ENCODE measurements around the gene TAF1C. TPM values are rescaled to one million over a fixed set of nuclear protein-coding genes. Genes with fewer than 3 reads are reported as not detected.

TAF1C gene
- polyA plus RNA-seq, 1 of the 3 experiments (the other 2 are of a cell fraction): 49.3 TPM

DNA sequence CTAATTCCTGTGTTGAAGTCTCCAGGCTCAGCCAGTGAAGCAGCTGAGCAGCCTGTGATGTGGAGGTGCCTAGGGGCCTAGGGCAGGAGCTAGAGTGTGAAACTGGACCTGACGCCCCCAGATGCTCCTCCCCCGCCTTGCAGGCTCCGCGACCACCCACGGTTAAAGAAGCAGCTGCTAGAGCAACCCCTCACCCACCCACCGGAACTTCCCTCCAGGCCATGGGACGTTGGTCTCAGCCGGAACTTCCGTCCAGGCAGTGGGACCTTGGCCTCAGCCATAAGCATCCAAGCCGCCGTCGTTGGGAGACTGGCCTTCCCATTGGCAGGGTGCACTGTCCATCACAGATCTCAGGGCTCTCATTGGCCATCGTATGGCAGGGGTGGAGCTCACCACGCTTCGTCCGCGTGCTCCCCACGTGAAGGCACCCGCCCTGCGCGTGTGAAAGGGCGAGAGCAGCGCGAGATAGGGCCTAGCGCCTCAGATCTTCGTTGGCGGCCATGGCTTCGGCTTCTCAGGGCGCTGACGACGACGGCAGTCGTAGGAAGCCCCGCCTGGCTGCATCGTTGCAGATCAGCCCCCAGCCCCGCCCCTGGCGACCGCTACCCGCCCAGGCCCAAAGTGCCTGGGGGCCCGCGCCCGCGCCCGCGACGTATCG is 4.0 kb upstream of the TAF1C start, which contains the start of gene ADAD2:
Gene ADAD2 (plus strand): TSS at position 427 of the 658 bp plus-strand sequence. CDS start 74 bp downstream, at position 501.
- H3K4me1 ChIP-seq (ENCODE audit: control insufficient read depth in 1 of 2, insufficient read depth in 2 of 2, low read depth in 1 of 2, low read length in 1 of 2): peaks cover 0 to 2% of the 10 kb centered on the region in 2 experiments; a peak in 1 of 4 replicates
- H3K27me3 ChIP-seq (ENCODE audit: insufficient read depth): no peaks in the 10 kb centered on the region
- H3K79me2 ChIP-seq (ENCODE audit: insufficient read depth): peaks cover 10% of the 10 kb centered on the region
- no peak within 1 kb of the TSS for H3K27ac ChIP-seq (ENCODE audit: low read depth in 2 of 2, low read length in 1 of 2)
- no peaks in the 10 kb centered on the region for H3K9me3 ChIP-seq
- DNase-seq: peak; percentile 63
- no peaks in the 10 kb centered on the region for H4K20me1 ChIP-seq (ENCODE audit: insufficient read depth)
- CTCF ChIA-PET: interaction anchor here (5.6 kb wide), 1 partner anchor 15 kb away, joined by 62 read pairs; no protein-coding TSS in a partner anchor
- no peak within 1 kb of the TSS for H2AFZ ChIP-seq (ENCODE audit: low read depth)
- H3K36me3 ChIP-seq (replicated peaks in 1 of 2; ENCODE audit: control insufficient read depth in 1 of 2, insufficient read depth in 2 of 2, low read length in 1 of 2): no peaks in the 10 kb centered on the region
- no peaks in the 10 kb centered on the region for H3K9me2 ChIP-seq
- 91% methylated on average over 15 of the region's 47 CpGs for WGBS (ENCODE audit: low lambda C conversion rate)
- no peak within 1 kb of the TSS for H3K4me2 ChIP-seq
- no peak for TF ChIP-seq TAF1 (IDR thresholded peaks at IDR 0.05; ENCODE audit: borderline replicate concordance, low read depth, low read length)
- TF ChIP-seq, protein P1, sequence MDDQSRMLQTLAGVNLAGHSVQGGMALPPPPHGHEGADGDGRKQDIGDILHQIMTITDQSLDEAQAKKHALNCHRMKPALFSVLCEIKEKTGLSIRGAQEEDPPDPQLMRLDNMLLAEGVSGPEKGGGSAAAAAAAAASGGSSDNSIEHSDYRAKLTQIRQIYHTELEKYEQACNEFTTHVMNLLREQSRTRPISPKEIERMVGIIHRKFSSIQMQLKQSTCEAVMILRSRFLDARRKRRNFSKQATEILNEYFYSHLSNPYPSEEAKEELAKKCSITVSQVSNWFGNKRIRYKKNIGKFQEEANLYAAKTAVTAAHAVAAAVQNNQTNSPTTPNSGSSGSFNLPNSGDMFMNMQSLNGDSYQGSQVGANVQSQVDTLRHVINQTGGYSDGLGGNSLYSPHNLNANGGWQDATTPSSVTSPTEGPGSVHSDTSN (IDR thresholded peaks at IDR 0.05): peak; percentile 81
- H3F3A ChIP-seq (replicated peaks; ENCODE audit: insufficient read depth): no peaks in the 10 kb centered on the region
- no peak within 1 kb of the TSS for H3K9ac ChIP-seq
- no peak within 1 kb of the TSS for H3K4me3 ChIP-seq (ENCODE audit: low read depth in 2 of 2, low read length in 1 of 2)
- POLR2A ChIA-PET: no interaction called here

DNA sequence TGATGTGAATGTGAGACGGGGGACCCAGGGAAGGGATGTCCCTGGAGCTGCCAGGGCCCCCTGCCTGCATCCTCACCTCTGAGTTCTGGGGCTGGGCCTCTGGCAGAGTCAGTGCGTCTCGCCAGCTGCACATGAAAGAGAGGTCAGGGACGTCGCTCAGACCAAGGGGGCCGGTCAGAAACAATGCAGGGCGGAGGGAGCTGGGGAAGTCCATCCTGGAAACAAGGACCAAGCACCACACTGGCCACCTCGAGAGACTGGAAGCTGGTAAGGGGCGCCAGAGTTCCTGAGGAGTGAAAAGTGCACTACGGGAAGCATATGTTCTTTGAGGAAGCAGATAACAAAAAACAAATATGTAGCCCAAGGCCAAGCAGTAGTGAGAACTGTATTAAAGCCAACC is 2.1 kb downstream of the TAF1C start:
- TF ChIP-seq RCOR1 (IDR thresholded peaks at IDR 0.05; ENCODE audit: low read length) (no peak), NFIC (IDR thresholded peaks at IDR 0.05; ENCODE audit: borderline replicate concordance) (no peak), GABPA (IDR thresholded peaks at IDR 0.05; ENCODE audit: low read depth) (no peak), TAF1 (IDR thresholded peaks at IDR 0.05; ENCODE audit: borderline replicate concordance, low read depth, low read length) (no peak), CHD2 (IDR thresholded peaks at IDR 0.05; ENCODE audit: low read length, partially characterized antibody) (no peak), EZH2phosphoT487 (IDR thresholded peaks at IDR 0.05; ENCODE audit: borderline replicate concordance, low read depth) (no peak), SMC3 (IDR thresholded peaks at IDR 0.05; ENCODE audit: low read depth, low read length) (no peak), TEAD4 (IDR thresholded peaks at IDR 0.05; ENCODE audit: borderline replicate concordance, insufficient read depth) (no peak), RAD21 (IDR thresholded peaks at IDR 0.05; ENCODE audit: low read length) (no peak), GATA2 (CRISPR knock-in tag; IDR thresholded peaks at IDR 0.05) (no peak), MXI1 (IDR thresholded peaks at IDR 0.05; ENCODE audit: low read depth, low read length) (no peak), SIN3A (IDR thresholded peaks at IDR 0.05; ENCODE audit: borderline replicate concordance, low read depth, low read length) (no peak)
- TF ChIP-seq, protein P2, sequence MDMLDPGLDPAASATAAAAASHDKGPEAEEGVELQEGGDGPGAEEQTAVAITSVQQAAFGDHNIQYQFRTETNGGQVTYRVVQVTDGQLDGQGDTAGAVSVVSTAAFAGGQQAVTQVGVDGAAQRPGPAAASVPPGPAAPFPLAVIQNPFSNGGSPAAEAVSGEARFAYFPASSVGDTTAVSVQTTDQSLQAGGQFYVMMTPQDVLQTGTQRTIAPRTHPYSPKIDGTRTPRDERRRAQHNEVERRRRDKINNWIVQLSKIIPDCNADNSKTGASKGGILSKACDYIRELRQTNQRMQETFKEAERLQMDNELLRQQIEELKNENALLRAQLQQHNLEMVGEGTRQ (IDR thresholded peaks at IDR 0.05; ENCODE audit: borderline replicate concordance, low read depth, low read length): no peak
- TF ChIP-seq, protein P3, sequence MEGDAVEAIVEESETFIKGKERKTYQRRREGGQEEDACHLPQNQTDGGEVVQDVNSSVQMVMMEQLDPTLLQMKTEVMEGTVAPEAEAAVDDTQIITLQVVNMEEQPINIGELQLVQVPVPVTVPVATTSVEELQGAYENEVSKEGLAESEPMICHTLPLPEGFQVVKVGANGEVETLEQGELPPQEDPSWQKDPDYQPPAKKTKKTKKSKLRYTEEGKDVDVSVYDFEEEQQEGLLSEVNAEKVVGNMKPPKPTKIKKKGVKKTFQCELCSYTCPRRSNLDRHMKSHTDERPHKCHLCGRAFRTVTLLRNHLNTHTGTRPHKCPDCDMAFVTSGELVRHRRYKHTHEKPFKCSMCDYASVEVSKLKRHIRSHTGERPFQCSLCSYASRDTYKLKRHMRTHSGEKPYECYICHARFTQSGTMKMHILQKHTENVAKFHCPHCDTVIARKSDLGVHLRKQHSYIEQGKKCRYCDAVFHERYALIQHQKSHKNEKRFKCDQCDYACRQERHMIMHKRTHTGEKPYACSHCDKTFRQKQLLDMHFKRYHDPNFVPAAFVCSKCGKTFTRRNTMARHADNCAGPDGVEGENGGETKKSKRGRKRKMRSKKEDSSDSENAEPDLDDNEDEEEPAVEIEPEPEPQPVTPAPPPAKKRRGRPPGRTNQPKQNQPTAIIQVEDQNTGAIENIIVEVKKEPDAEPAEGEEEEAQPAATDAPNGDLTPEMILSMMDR (IDR thresholded peaks at IDR 0.05): no peak
- TF ChIP-seq, protein P4, sequence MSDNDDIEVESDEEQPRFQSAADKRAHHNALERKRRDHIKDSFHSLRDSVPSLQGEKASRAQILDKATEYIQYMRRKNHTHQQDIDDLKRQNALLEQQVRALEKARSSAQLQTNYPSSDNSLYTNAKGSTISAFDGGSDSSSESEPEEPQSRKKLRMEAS (IDR thresholded peaks at IDR 0.05; ENCODE audit: low read depth): no peak
- Histone ChIP-seq H3K4me1 (ENCODE audit: control insufficient read depth in 1 of 2, insufficient read depth in 2 of 2, low read depth in 1 of 2, low read length in 1 of 2) (peaks cover 0 to 11% of the 10 kb centered on the region in 2 experiments; a peak in 1 of 4 replicates), H3K9me3 (no peaks in the 10 kb centered on the region), H3F3A (replicated peaks; ENCODE audit: insufficient read depth) (no peaks in the 10 kb centered on the region), H3K9me2 (no peaks in the 10 kb centered on the region), H3K9ac (no peak overlapping the region), H3K4me3 (ENCODE audit: low read depth in 2 of 2, low read length in 1 of 2) (no peak overlapping the region), H3K79me2 (ENCODE audit: insufficient read depth) (peaks cover 33% of the 10 kb centered on the region), H3K27me3 (ENCODE audit: insufficient read depth) (no peaks in the 10 kb centered on the region), H4K20me1 (ENCODE audit: insufficient read depth) (no peaks in the 10 kb centered on the region), H2AFZ (ENCODE audit: low read depth) (no peak overlapping the region), H3K4me2 (peak overlapping the region; percentile 92; the same call in 1 of the 2 replicates), H3K36me3 (replicated peaks in 1 of 2; ENCODE audit: control insufficient read depth in 1 of 2, insufficient read depth in 2 of 2, low read length in 1 of 2) (peaks cover 0 to 51% of the 10 kb centered on the region in 2 experiments), H3K27ac (ENCODE audit: low read depth in 2 of 2, low read length in 1 of 2) (no peak overlapping the region)
- ChIA-PET POLR2A (no interaction called here), CTCF (interaction anchor here (1.1 to 2.0 kb wide), 5 partner anchors 10 to 299 kb away, joined by 3 to 14 read pairs (median 4); no protein-coding TSS in a partner anchor)
- no peak for DNase-seq
- 93% methylated on average over 10 of the region's 10 CpGs for WGBS (ENCODE audit: low lambda C conversion rate)
